NT2/D1 (cell line): ENCODE results near the gene TJAP1.
"Not testable (repeated sequence)": the region's sequence is repeated elsewhere in the genome, so short reads cannot be mapped to it uniquely, and the experiment has no call there.

Source experiments
- DNase-seq: peaks from one replicate; pipeline ENCODE4 v3.0.0-alpha.2; 2011; ENCODE audit warnings: low read depth, low spot score
- H3K27me3 ChIP-seq: 2 replicates; pipeline ENCODE4 v1.6.0; 2011; ENCODE audit warnings: mild to moderate bottlenecking; ENCODE audit not compliant: insufficient read length, insufficient read depth
- H3K36me3 ChIP-seq: 2 replicates; pipeline ENCODE4 v1.6.1; 2011; ENCODE audit warnings: mild to moderate bottlenecking, low read length, mixed read lengths; ENCODE audit not compliant: insufficient read depth, insufficient read length
- H3K4me1 ChIP-seq: 2 replicates; pipeline ENCODE4 v1.5.1; 2011; ENCODE audit not compliant: insufficient read depth, insufficient read length
- H3K4me3 ChIP-seq: 2 replicates; pipeline ENCODE4 v1.5.1; 2011; ENCODE audit warnings: low read depth; ENCODE audit not compliant: insufficient read length
- H3K9ac ChIP-seq: 2 replicates; pipeline ENCODE4 v1.6.0; 2011; ENCODE audit warnings: low read depth; ENCODE audit not compliant: insufficient read length
- H3K9me3 ChIP-seq: 2 replicates; pipeline ENCODE4 v1.5.1; 2011; ENCODE audit warnings: mild to moderate bottlenecking, low read length; ENCODE audit not compliant: insufficient read depth
- SUZ12 ChIP-seq: IDR thresholded peaks from 2 replicates; pipeline ENCODE4 v1.6.1; 2011; ENCODE audit not compliant: insufficient read length, insufficient read depth; ENCODE audit errors: extremely low read depth
- YY1 ChIP-seq: IDR thresholded peaks from 2 replicates; pipeline ENCODE4 v1.6.1; 2011; ENCODE audit not compliant: insufficient read length, insufficient read depth
- ZNF274 ChIP-seq: IDR thresholded peaks from 2 replicates; pipeline ENCODE4 v1.6.1; 2011; ENCODE audit warnings: mild to moderate bottlenecking, low read depth, low read length

TJAP1 gene

DNA sequence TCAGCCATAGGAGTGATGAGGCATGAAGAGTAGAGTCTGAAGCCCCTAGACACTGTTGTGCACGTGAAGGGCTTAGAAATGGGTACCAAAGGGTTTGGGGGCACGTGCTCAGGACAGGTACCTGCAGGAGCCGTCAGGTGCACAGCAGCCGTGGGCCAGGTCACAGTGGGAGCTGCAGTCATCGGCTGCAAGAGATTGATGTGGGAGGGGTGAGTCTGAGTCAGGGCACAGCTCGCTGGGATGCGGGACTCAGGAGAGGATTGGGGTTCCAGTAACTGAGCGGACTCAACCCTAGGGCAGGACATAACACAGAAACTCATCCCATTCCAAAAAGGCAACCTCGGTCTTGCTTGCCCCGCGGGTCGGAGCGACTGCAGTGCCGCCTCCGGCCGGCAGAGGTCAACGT is 23.1 kb upstream of the TJAP1 start:
- Histone ChIP-seq H3K4me1 (no peaks in the 10 kb centered on the region), H3K9me3 (peaks cover 9% of the 10 kb centered on the region), H3K9ac (peak overlapping the region; percentile 79), H3K36me3 (peaks cover 33% of the 10 kb centered on the region), H3K27me3 (peaks cover 13% of the 10 kb centered on the region), H3K4me3 (peak overlapping the region; percentile 42)
- TF ChIP-seq SUZ12 = no peak
- TF ChIP-seq YY1 = no peak
- no peak for TF ChIP-seq ZNF274
- DNase-seq = peak; percentile 71

DNA sequence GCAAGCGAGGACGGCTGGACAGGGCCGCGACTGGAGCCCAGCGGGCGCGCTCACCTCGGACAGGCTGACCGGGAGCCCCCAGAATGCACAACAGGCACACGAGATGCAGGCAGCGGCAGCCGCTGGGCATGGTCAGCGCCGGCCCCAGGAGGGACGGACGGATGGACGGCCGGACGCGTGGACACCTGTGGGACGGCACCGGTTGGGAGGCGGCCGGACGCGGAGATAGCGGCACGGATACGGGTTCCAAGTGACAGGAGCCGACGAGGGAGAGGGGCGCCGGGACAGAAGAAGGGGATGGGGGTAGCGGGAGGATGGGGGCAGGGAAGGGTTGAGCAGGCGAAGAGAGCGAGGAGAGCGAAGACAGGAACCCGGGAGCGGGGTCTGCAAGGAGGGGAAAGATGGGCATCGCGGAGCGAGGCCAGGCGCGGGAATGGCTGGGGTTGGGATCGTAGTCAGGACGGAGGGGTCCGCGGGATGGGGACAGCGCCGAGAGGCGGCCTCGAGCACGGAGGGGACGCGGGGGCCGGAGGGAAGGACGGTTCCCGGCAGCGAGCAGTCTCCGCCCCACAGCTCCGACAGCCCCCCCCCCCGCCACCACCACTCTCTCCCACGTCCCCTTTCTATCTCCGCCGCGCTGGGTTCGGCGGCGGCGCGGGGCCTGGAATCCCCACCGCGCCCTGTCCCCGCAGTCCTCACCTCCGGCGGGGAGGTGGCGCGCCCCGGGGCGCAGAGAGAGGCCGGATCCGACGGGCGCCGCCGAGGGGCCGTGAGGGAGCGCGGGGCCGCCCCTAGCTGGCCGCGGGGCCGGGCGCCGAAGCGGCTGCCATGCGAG is 22.5 kb upstream of the TJAP1 start:
- Histone ChIP-seq H3K9me3 (peaks cover 9% of the 10 kb centered on the region), H3K27me3 (peaks cover 13% of the 10 kb centered on the region), H3K36me3 (peaks cover 27% of the 10 kb centered on the region), H3K4me1 (no peaks in the 10 kb centered on the region), H3K9ac (peak overlapping the region; percentile 79), H3K4me3 (peak overlapping the region; percentile 42)
- no peak for TF ChIP-seq YY1
- TF ChIP-seq ZNF274 = no peak
- no peak for TF ChIP-seq SUZ12
- DNase-seq = no peak

DNA sequence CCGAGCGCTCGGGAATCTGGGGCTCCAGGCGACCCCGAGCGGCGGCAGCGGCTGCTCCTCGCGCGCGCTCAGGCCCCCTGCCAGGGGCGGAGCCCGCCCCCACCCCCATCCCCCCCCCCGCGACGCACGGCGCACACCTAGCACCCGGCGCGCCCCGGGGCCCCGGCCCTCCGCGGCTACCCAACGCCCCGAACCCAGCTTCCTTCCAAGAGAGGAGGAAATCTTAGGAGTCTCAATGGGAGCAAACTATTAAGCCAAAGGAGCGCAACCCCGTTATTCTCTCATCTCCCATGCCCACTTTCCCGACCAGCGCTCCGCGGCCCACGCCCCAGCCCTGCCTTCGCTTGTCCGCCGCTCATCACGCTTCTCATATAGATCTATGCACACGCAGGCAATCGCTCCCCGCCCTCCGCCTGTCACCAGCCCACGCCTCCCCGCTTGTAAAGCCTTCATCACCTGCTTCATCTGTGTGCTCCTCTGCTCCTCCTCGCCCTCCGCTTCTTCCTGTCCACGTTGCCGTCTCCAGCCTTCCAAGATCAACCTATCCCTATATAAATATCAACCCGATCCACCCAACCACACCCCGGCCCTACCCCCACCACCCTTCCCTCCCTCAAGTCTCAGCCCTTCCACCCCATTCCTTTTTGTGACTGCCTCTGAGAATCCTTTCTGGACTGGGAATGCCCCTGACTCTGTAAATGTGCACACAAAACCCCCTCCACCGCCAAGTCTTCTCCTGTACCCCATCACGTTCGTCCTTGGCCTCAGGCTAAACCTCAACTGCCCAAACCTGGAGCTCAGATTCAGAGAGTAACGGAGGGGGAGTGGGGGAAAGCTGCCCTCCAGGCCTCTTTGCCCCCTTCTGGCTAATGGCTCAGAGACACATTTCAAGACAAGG is 21.6 kb upstream of the TJAP1 start, which contains the start of gene DLK2:
Gene DLK2 (minus strand): TSS at position 18 of the 898 bp plus-strand sequence. CDS start 723 bp downstream, outside the sequence.
- Histone ChIP-seq H3K9me3 (peaks cover 9% of the 10 kb centered on the region), H3K27me3 (peaks cover 13% of the 10 kb centered on the region), H3K4me1 (no peaks in the 10 kb centered on the region), H3K9ac (peak within 1 kb of the TSS; percentile 79), H3K4me3 (peak within 1 kb of the TSS; percentile 42), H3K36me3 (peaks cover 19% of the 10 kb centered on the region)
- no peak for DNase-seq
- TF ChIP-seq SUZ12 = no peak
- no peak for TF ChIP-seq YY1
- TF ChIP-seq ZNF274 = no peak

DNA sequence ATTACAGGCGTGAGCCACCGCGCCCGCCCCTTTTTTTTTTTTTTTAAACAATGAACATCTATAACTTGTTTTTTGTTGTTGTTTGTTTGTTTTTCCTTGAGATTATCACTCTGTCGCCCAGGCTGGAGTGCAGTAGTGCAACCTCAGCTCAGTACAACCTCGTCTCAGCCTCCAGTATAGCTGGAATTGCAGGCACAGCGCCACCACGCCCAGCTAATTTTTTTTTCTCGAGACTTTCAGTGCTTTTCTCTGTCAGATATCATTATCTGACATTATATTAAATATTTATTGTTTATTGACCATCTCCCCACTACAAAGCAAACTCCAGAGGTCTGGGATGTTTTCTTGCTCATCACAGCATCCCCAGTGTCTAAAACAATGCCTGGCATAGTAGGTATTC is 19.7 kb upstream of the TJAP1 start:
- peaks cover 9% of the 10 kb centered on the region for H3K9me3 ChIP-seq
- no peak overlapping the region for H3K9ac ChIP-seq
- no peak overlapping the region for H3K4me3 ChIP-seq
- no peak for TF ChIP-seq ZNF274
- TF ChIP-seq SUZ12 = no peak
- TF ChIP-seq YY1 = no peak
- peaks cover 13% of the 10 kb centered on the region for H3K27me3 ChIP-seq
- no peak for DNase-seq
- H3K36me3 ChIP-seq = peaks cover 9% of the 10 kb centered on the region
- no peaks in the 10 kb centered on the region for H3K4me1 ChIP-seq

DNA sequence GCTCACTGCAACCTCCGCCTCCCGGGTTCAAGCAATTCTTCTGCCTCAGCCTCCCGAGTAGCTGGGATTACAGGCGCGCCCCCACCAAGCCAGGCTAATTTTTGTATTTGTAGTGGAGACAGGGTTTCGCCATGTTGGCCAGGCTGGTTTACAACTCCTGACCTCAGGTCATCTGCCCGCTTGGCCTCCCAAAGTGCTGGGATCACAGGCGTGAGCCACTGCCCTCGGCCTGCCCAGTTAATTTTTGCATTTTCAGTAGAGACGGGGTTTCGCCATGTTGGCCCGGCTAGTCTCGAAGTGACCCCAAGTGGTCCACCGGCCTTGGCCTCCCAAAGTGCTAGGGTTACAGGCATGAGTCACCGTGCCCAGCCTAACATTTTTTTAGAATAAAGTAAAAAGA is 19.2 kb upstream of the TJAP1 start:
- H3K4me1 ChIP-seq, H3K9me3 ChIP-seq, H3K9ac ChIP-seq, DNase-seq, H3K4me3 ChIP-seq, H3K36me3 ChIP-seq: not testable (repeated sequence)
- peaks cover 13% of the 10 kb centered on the region for H3K27me3 ChIP-seq

DNA sequence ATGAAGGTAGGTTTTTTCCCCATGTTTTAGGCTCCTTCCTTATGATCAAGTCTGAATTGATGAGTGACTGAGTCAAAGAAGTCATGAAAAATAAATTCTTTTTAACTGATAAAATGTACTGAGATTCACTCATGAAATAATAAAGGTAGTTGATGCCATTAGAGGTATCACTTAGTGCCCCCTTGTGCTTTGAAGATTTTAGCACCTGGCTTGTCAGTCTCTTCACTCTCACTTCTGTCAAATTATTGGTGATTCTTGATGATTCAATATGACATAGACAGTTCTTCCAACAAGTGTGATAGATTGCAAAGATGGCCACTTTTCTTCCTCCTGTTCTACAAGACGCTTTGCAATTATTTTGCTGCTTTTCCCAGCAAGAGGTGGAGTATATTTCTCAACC is 17.8 kb upstream of the TJAP1 start:
- Histone ChIP-seq H3K4me3 (no peak overlapping the region), H3K9ac (no peak overlapping the region), H3K27me3 (peaks cover 13% of the 10 kb centered on the region), H3K9me3 (peaks cover 9% of the 10 kb centered on the region), H3K4me1 (no peaks in the 10 kb centered on the region), H3K36me3 (no peaks in the 10 kb centered on the region)
- no peak for TF ChIP-seq ZNF274
- no peak for TF ChIP-seq SUZ12
- TF ChIP-seq YY1 = no peak
- no peak for DNase-seq

DNA sequence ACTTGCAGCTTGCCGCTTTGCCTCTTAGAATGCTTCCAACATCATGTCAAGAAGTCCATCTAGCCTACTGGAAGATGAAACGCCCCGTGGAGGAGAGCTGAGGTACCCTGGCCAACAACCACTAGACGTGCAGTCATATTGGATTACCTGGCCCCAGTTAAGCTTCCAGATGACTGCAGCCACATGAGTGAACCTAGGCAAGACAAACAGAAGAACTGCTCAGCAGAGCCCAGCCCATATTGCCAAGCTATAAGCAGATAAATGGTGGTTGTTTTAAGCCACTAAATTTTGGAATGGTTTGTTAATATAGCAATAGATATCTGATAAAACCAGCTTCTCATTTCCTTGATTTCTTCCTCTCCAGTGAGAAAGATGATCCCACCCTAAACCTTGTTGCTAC is 17.3 kb upstream of the TJAP1 start:
- H3K9me3 ChIP-seq = peaks cover 9% of the 10 kb centered on the region
- DNase-seq = no peak
- H3K4me3 ChIP-seq = no peak overlapping the region
- no peaks in the 10 kb centered on the region for H3K36me3 ChIP-seq
- peaks cover 13% of the 10 kb centered on the region for H3K27me3 ChIP-seq
- TF ChIP-seq YY1 (no peak), SUZ12 (no peak), ZNF274 (no peak)
- no peak overlapping the region for H3K9ac ChIP-seq
- H3K4me1 ChIP-seq = no peaks in the 10 kb centered on the region
